Nephron progenitor cell (in vitro differentiated cells): ENCODE measurements around the gene PHKG2.

Source experiments
- DNase-seq: peaks from one replicate; pipeline ENCODE4 v3.0.0; 2021
- H3K27ac Mint-ChIP-seq: 2 replicates; pipeline ENCODE4 v1.8.0; 2021; ENCODE audit warnings: mild to moderate bottlenecking, moderate library complexity, mixed read lengths
- H3K27me3 Mint-ChIP-seq: 2 replicates; pipeline ENCODE4 v1.8.0; 2021; ENCODE audit warnings: mild to moderate bottlenecking, low read depth, mixed read lengths; ENCODE audit not compliant: poor library complexity
- H3K36me3 Mint-ChIP-seq: 2 replicates; pipeline ENCODE4 v1.8.0; 2021; ENCODE audit warnings: low read depth, mixed read lengths
- H3K4me1 Mint-ChIP-seq: 2 replicates; pipeline ENCODE4 v1.8.0; 2021; ENCODE audit warnings: mixed read lengths
- H3K4me3 Mint-ChIP-seq: 2 replicates; pipeline ENCODE4 v1.8.0; 2021; ENCODE audit warnings: mild to moderate bottlenecking, moderate library complexity, mixed read lengths
- H3K9me3 Mint-ChIP-seq: 2 replicates; pipeline ENCODE4 v1.8.0; 2021; ENCODE audit warnings: mild to moderate bottlenecking, moderate library complexity, mixed read lengths
- TF ChIP-seq, protein P1 (sequence below): fragments of 200-600 bp; sonication (generic); IDR thresholded peaks from 2 replicates; pipeline ENCODE4 v1.5.0; 2021; ENCODE audit warnings: antibody characterized with exemption

Gene PHKG2

GRCh38 chr16:30784215-30784614 is 36.0 kb downstream of the PHKG2 start:
- Mint-ChIP-seq H3K36me3 (peaks cover 24% of the 10 kb centered on the region), H3K4me3 (peak overlapping the region; percentile 90)
- DNase-seq = no peak

DNA sequence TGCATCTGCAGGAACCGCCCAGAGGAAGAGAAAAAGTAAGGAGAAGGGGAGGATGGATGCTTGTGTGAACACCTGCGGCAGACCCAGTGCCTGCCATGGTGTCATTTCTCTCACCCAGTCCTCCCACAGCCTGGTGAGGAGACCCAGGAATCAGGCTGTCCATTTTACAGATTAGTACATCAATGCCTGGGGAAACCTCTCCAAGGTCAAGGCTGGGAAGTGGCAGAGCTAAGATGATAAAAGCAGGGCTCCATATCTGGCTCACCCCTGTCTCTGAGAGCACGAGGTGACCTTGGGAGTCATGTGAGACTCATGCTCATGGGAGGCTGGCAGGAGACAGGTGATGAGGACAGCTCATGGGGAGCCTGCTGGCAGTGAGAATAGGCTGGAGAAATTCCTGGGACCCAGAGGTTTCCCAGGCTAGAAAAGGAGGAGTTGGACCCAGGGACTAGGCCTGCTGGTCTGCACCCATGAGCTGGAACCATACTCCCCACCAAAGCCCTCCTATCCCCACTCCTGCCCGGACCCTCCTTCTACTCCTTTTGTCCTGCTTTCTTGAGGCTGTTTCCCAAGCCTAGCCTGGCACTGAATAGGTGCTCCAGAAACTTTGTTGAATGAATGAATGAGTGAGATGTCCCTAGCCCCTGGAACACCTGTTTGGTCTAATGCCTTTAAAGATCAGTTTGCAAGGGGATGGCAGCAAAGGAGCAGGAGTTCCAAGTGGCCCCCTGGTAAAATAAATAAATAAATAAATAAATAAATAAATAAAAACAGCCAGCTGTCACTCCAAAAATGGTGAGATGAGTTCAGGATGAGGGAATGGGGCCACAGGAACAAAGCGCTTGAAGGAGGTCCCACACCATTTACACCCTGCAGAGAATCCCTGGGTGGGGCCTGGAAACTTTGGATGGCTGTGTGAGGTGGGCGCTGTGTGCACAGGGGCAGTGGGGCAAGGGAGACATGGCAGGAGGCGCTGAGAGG is 37.2 kb downstream of the PHKG2 start:
- TF ChIP-seq, protein P1, sequence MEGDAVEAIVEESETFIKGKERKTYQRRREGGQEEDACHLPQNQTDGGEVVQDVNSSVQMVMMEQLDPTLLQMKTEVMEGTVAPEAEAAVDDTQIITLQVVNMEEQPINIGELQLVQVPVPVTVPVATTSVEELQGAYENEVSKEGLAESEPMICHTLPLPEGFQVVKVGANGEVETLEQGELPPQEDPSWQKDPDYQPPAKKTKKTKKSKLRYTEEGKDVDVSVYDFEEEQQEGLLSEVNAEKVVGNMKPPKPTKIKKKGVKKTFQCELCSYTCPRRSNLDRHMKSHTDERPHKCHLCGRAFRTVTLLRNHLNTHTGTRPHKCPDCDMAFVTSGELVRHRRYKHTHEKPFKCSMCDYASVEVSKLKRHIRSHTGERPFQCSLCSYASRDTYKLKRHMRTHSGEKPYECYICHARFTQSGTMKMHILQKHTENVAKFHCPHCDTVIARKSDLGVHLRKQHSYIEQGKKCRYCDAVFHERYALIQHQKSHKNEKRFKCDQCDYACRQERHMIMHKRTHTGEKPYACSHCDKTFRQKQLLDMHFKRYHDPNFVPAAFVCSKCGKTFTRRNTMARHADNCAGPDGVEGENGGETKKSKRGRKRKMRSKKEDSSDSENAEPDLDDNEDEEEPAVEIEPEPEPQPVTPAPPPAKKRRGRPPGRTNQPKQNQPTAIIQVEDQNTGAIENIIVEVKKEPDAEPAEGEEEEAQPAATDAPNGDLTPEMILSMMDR = no peak
- peak overlapping the region; percentile 74 for H3K27ac Mint-ChIP-seq
- H3K27me3 Mint-ChIP-seq = peaks cover 7% of the 10 kb centered on the region
- peaks cover 38% of the 10 kb centered on the region for H3K4me1 Mint-ChIP-seq
- H3K36me3 Mint-ChIP-seq = peaks cover 24% of the 10 kb centered on the region
- H3K9me3 Mint-ChIP-seq = no peaks in the 10 kb centered on the region
- DNase-seq = no peak
- peak overlapping the region; percentile 90 for H3K4me3 Mint-ChIP-seq

More at GRCh38 chr16:30784215-30784614, 36.0 kb downstream of the PHKG2 start:
- Mint-ChIP-seq H3K9me3 (no peaks in the 10 kb centered on the region), H3K4me1 (peaks cover 49% of the 10 kb centered on the region), H3K27ac (peak overlapping the region; percentile 74), H3K27me3 (no peaks in the 10 kb centered on the region)
- TF ChIP-seq, protein P1 = no peak

DNA sequence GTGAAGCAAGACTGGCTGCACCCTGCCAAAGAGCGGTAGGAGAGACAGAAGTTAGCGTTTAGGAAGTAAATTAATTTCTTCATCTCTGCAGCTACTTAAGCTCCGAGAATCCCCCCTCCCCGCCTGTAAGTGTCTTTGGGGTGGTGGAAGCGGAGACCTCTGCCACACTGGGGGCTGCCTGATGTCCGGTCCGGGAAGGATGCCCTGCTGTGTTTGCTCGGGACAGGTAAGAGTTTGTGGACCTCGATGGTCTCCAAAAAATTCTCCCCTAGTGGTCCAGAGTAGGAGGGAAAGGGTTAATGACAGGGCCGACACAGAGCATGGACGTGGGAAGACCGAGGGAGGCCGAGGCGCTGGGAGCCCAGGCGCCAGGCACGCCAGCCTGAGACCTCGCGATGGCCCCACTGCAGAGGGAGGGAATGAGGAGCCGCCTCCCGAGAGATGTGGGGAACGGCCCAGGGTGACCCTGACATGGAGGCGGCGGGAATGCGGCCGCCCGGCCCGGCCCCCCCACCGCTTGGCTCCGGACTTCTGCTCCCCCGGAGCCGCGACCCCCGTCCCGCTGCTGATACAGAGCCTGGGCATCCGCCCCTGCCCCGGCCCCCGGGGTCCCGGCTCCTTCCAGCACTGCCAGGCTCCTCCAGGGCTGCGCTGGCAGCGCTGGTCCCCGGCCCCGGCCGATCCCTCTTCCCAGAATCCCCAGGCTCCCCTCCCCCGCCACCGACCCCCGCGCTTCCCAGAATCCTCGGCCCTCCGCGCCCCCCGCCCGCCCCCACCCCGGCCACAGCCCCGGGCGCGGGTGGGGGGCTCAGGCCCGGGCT is 38.1 kb downstream of the PHKG2 start:
- peaks cover 18% of the 10 kb centered on the region for H3K36me3 Mint-ChIP-seq
- H3K4me1 Mint-ChIP-seq = peaks cover 31% of the 10 kb centered on the region
- peak overlapping the region; percentile 90 for H3K4me3 Mint-ChIP-seq
- TF ChIP-seq, protein P1 = no peak
- peak overlapping the region; percentile 89 for H3K27ac Mint-ChIP-seq
- peaks cover 11% of the 10 kb centered on the region for H3K27me3 Mint-ChIP-seq
- H3K9me3 Mint-ChIP-seq = no peaks in the 10 kb centered on the region
- DNase-seq = peak; percentile 68

DNA sequence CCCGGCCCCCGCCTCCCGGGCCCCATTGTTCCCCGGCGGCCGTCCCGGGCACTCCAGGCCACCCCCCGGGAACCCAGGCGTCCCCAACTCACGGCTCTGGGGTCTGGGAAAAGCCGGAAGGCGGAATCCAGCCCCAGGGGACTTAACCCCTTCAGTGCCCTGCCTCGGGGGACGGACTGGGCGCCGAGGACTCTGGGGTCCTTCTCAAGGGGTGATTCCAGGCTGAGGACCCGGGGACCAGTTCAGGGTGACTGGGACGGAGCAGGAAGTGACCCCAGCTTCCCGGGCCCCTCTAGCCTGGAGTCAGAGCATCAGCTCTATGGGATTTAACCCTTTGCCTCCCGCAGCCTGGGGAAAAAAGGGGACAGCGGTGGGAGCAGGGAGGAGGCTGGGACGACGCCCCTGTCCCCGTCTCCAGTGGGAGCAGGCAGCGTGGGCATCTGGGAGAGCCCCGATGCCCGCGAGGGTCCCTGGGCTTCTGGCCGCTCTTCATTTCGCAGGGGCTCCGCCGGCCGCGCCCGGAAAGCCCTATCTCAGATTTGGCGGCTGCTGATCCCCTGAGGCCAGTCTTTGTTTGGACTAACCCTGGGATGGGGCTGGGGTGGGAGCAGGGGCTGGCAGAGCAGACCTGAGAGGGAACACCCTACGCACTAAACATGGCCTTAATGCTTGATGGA is 38.8 kb downstream of the PHKG2 start, which contains the start of gene ZNF629:
TSS of gene ZNF629 (minus strand) at position 270 of the 677 bp plus-strand sequence. CDS start 2,723 bp downstream, outside the sequence.
- TF ChIP-seq, protein P1 = no peak
- peaks cover 19% of the 10 kb centered on the region for H3K27me3 Mint-ChIP-seq
- H3K36me3 Mint-ChIP-seq = peaks cover 10% of the 10 kb centered on the region
- H3K4me3 Mint-ChIP-seq = peak within 1 kb of the TSS; percentile 91
- H3K27ac Mint-ChIP-seq = peak within 1 kb of the TSS; percentile 89
- peaks cover 31% of the 10 kb centered on the region for H3K4me1 Mint-ChIP-seq
- DNase-seq = peak; percentile 77
- no peaks in the 10 kb centered on the region for H3K9me3 Mint-ChIP-seq

DNA sequence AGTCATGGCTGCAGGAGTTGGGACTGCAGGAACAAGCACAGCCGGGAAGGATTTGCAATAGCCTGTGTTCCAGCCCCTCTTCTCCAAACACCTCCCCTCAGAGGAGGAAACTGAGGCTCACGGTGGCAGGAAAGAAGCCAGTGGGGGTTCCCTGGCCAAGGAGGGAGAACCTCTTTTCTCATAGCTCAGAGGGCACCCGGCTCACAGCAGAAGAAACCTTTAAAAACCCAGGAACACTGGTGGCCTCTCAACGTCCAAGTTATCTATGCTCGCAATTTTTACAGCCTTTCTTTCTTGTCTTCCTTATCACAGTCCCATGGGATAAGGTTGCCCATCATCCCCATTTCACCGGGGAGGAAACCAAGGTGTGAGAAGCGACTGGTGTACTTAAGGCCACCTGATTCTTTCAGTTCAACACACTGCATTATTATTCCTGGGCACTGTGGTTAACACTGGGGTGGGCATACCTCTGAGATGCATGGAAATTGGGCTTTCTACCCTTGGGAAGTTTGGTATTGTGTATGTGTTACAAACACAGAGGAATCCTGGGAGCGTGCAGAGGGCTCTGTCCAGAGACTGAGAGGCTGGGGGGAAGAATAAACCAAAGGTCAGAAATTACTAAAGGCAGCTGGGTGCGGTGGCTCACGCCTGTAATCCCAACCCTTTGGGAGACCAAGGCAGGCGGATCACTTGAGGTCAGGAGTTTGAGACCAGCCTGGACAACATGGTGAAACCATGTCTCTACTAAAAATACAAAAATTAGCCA is 39.6 kb downstream of the PHKG2 start:
- Mint-ChIP-seq H3K9me3 (no peaks in the 10 kb centered on the region), H3K27ac (no peak overlapping the region), H3K4me3 (peak overlapping the region; percentile 91), H3K27me3 (peaks cover 25% of the 10 kb centered on the region), H3K4me1 (peaks cover 31% of the 10 kb centered on the region), H3K36me3 (peaks cover 8% of the 10 kb centered on the region)
- DNase-seq = no peak
- TF ChIP-seq, protein P1 = no peak
